Right atrium auricular region (tissue), 2 donors: ENCODE results near the gene WDR11. TPM values are rescaled to one million over a fixed set of nuclear protein-coding genes. Genes with fewer than 3 reads are reported as not detected.

Experiments
- DNase-seq: peaks from one replicate; pipeline ENCODE4 v3.0.0-alpha.2; 2019; ENCODE audit warnings: low spot score
- H3K27ac ChIP-seq, 2 donors: fragments of 200-600 bp; sonication (generic); 1 replicate in 1 of 2; 2 replicates in 1 of 2; pipeline ENCODE4 v1.5.1; 2016 to 2019
- H3K27me3 ChIP-seq, 2 donors: fragments of 200-600 bp; sonication (generic); one replicate each; pipeline versions ENCODE4 v1.5.1 to v1.6.0; 2017 to 2019
- H3K36me3 ChIP-seq: fragments of 200-600 bp; sonication (generic); one replicate; pipeline ENCODE4 v1.5.1; 2016
- H3K4me1 ChIP-seq, 2 donors: fragments of 200-600 bp; sonication (generic); one replicate each; pipeline versions ENCODE4 v1.5.1 to v1.6.0; 2017 to 2019
- H3K4me3 ChIP-seq, 2 donors: fragments of 200-600 bp; sonication (generic); 1 replicate in 1 of 2; 2 replicates in 1 of 2; pipeline ENCODE4 v1.5.1; 2017 to 2019; ENCODE audit warnings: mild to moderate bottlenecking in 1 of 2, moderate library complexity in 1 of 2
- H3K9me3 ChIP-seq, 2 donors: fragments of 200-600 bp; sonication (generic); one replicate each; pipeline ENCODE4 v1.5.1; 2019
- CTCF ChIP-seq, 2 donors: fragments of 200-600 bp; sonication (generic); IDR thresholded peaks; one replicate each; pipeline ENCODE4 v1.5.1; 2019; ENCODE audit warnings: antibody characterized with exemption in 2 of 2
- total RNA-seq, 2 donors: library from RNA; depleted of rRNA; stranded (reverse); fragments of >200 nt; gene quantifications; one replicate each; pipeline ENCODE4 v1.1.0, GENCODE V29; 2016

WDR11 gene
- total RNA-seq, 2 donors from 2014 or later = 11.1 to 12.7 TPM

DNA sequence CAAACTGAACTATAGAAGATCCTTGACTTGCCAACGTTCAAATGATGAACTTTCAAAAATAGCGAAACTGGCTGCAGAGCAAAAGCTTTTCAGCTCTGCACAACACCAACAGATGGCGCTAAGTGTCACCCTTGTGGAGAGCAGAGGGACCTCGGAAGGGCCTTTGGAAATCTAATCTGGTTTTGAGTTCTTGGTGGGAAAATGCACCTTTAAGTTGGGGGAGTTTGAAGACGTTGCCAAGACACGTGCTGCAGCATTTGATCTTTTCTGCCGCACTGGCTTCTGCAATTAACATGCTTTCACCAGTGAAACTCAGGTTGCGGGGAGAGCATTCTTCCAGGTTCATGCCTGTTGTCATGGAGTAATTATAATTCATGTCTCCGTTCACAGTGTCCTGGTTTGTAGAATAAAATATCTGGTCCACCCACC lies 26.3 kb upstream of the WDR11 start:
- Histone ChIP-seq H3K27ac (no peak overlapping the region), H3K9me3 (no peaks in the 10 kb centered on the region), H3K27me3 (no peaks in the 10 kb centered on the region), H3K4me3 (no peak overlapping the region), H3K36me3 (no peaks in the 10 kb centered on the region), H3K4me1 (no peaks in the 10 kb centered on the region)
- no peak for DNase-seq
- peak in 1 of 2 donors; percentile 40 for TF ChIP-seq CTCF (IDR thresholded peaks at IDR 0.05)

DNA sequence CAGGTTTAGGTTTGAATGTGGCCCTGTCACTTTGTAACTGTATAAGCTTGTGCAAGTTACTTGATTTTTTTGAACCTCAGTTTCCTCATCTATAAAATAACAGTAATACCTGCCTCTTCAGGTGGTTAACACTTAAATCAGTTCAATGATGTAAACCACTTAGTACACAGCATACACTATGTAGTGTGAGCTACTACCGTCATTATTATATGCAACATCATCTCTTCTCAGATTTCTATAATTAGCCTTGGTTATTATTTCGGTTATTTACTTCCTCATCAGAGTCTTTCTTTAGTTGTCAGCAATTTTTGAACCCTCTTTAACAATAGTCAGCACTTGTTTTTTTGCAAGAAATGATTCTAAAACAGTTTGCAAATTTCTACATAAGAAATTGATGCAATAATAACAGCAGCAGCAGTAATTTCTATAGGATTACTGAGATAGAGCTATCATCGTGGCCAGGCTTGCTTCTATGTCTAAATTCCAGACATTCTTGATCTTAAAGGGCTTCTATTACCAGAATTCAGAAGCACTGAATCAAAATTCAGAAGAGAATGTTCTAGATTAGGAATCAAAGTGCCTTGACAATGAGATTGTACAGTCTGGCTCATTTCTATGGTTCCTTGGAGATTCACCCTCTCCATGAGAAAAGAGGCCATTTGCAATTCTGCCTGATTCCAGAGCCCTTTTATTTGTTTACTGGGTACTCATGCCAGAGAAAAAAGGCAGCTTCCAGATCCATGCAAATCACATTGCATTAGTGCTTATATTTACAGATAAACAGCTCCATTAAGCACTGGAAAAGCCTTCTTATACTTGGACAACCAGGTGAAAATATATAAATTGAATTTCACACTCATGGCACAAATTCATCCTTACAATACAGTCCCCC lies 25.0 kb upstream of the WDR11 start:
- Histone ChIP-seq H3K4me1 (no peaks in the 10 kb centered on the region), H3K27ac (no peak overlapping the region), H3K9me3 (no peaks in the 10 kb centered on the region), H3K27me3 (no peaks in the 10 kb centered on the region), H3K36me3 (no peaks in the 10 kb centered on the region), H3K4me3 (no peak overlapping the region)
- DNase-seq = no peak
- no peak for TF ChIP-seq CTCF (IDR thresholded peaks at IDR 0.05)

GRCh38 chr10:120827251-120827875 lies 23.8 kb upstream of the WDR11 start:
- Histone ChIP-seq H3K4me1 (no peaks in the 10 kb centered on the region), H3K27ac (no peak overlapping the region), H3K36me3 (no peaks in the 10 kb centered on the region), H3K9me3 (no peaks in the 10 kb centered on the region), H3K27me3 (no peaks in the 10 kb centered on the region), H3K4me3 (no peak overlapping the region)
- TF ChIP-seq CTCF (IDR thresholded peaks at IDR 0.05) = no peak
- DNase-seq = no peak

DNA sequence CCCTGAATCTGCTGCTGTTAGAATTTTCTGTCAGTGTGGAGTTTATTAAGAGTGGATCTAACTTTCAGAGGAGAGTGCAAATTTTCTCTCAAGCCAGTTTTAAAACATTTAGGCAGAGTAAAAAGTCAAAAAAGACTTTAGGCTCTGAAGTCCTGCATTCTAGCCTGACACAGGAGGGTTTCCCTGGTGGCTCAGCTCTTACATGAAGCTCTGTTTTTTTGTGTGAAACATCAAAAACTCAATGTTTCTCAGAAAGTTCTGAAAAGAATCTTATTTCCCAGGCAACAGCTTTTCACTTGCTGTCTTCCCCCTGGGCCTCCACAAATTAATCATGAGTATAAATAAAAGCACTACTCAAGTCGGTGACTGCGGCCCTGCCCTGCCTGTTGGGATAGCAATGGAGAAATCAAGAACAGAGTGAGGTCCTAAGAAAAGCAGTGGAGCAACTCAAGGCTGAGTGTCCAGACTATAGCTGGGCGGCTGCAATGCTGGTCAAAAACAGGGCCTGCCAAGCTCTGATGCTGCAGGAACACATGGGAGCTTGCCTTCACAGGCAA lies 22.3 kb upstream of the WDR11 start:
- no peak for TF ChIP-seq CTCF (IDR thresholded peaks at IDR 0.05)
- DNase-seq = no peak
- H3K4me3 ChIP-seq = no peak overlapping the region
- no peak overlapping the region for H3K27ac ChIP-seq
- no peaks in the 10 kb centered on the region for H3K9me3 ChIP-seq
- H3K4me1 ChIP-seq = no peaks in the 10 kb centered on the region
- no peaks in the 10 kb centered on the region for H3K36me3 ChIP-seq
- no peaks in the 10 kb centered on the region for H3K27me3 ChIP-seq

- H3K4me3 ChIP-seq = no peak overlapping the region
- no peaks in the 10 kb centered on the region for H3K27me3 ChIP-seq
- H3K4me1 ChIP-seq = no peaks in the 10 kb centered on the region
- H3K27ac ChIP-seq = no peak overlapping the region
- no peaks in the 10 kb centered on the region for H3K36me3 ChIP-seq
- no peaks in the 10 kb centered on the region for H3K9me3 ChIP-seq
- TF ChIP-seq CTCF (IDR thresholded peaks at IDR 0.05) = no peak
- DNase-seq = no peak
These were observed 19.1 kb upstream of the WDR11 start for GRCh38 chr10:120832106-120832505.
